Fibroblast of peridontal ligament (primary cell): Measurements from ENCODE around the gene HSPA1L.

Experiments
- DNase-seq: peaks from one replicate; pipeline ENCODE4 v3.0.0-alpha.2; 2010; ENCODE audit errors: extremely low read depth

HSPA1L gene

GRCh38 chr6:31781244-31782125, 33.6 kb downstream of the HSPA1L start:
- no peak for DNase-seq

- DNase-seq = no peak
Observed at GRCh38 chr6:31780507-31781243, 34.4 kb downstream of the HSPA1L start.

- DNase-seq = no peak
Observed at GRCh38 chr6:31779908-31780307, 35.2 kb downstream of the HSPA1L start.

- DNase-seq = no peak
Observed at GRCh38 chr6:31778999-31779885, 35.8 kb downstream of the HSPA1L start.

- DNase-seq = no peak
Observed at GRCh38 chr6:31778193-31778592, 36.9 kb downstream of the HSPA1L start.

- DNase-seq = no peak
Observed at GRCh38 chr6:31777667-31778050, 37.4 kb downstream of the HSPA1L start.

- peak; percentile 38 for DNase-seq
Observed at GRCh38 chr6:31776989-31777666, 38.0 kb downstream of the HSPA1L start, which contains the start of gene VWA7. VWA7 (minus strand) TSS chr6:31777328; CDS start chr6:31776779, 549 bp downstream.

- no peak for DNase-seq
Observed at GRCh38 chr6:31776485-31776988, 38.5 kb downstream of the HSPA1L start.

- no peak for DNase-seq
Observed at GRCh38 chr6:31775633-31776484, 39.2 kb downstream of the HSPA1L start.

GRCh38 chr6:31775184-31775583, 39.9 kb downstream of the HSPA1L start:
- DNase-seq = no peak

GRCh38 chr6:31771992-31772358, 43.1 kb downstream of the HSPA1L start:
- no peak for DNase-seq

GRCh38 chr6:31770860-31771259, 44.2 kb downstream of the HSPA1L start:
- DNase-seq = no peak

- DNase-seq = peak; percentile 29
Observed at GRCh38 chr6:31769684-31770371, 45.3 kb downstream of the HSPA1L start.

GRCh38 chr6:31768363-31769257, 46.5 kb downstream of the HSPA1L start:
- DNase-seq = no peak

- DNase-seq = no peak
Observed at GRCh38 chr6:31767096-31767645, 47.9 kb downstream of the HSPA1L start.

GRCh38 chr6:31765910-31766794, 48.9 kb downstream of the HSPA1L start:
- no peak for DNase-seq

- DNase-seq = no peak
Observed at GRCh38 chr6:31765559-31765909, 49.5 kb downstream of the HSPA1L start.
